PFSK-1 (cell line): Measurements from ENCODE around the gene MXD1.

Source experiments
- TAF1 ChIP-seq: IDR thresholded peaks from 2 replicates; pipeline ENCODE4 v1.6.1; 2012; ENCODE audit warnings: low read length, control low read depth, borderline replicate concordance; ENCODE audit not compliant: insufficient read depth
- TF ChIP-seq, protein P1 (sequence below), 2 experiments: IDR thresholded peaks; 2 replicates each; pipeline versions ENCODE4 v1.6.1 to v1.8.0; 2011 to 2012; ENCODE audit warnings: low read depth in 2 of 2, low read length in 2 of 2, control low read depth in 1 of 2, inconsistent platforms in 1 of 2, mild to moderate bottlenecking in 1 of 2, moderate library complexity in 1 of 2; ENCODE audit not compliant: insufficient read depth in 1 of 2

DNA sequence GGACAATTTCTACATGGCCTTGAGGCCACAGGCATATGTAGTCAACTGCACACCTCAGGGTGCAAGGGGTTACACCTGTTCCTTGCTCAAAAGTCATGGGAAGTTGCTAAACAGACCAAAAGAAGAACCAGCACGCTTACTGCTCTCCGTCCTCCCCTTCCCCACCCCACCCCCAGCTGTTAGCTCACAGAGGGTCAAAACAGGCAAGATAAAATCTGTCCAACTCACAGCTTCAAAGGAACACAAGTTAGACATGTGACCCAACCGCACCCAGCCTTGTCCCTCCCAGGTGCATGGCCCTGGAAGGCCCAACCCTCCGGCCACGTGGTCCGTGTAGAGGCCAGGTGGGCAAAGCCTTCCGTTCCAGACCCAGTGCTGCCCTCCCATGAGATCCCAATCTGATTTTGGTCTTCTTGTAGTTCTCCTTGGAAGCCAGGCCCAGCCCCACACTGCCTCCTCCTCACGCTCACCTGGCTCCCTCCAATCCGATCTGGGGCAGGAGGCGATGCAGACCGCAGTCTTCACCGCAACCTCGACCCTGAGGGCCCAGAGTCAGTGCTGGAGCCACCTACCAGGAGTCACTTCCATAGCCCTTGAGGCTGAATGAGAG lies 61.0 kb downstream of the MXD1 start:
- TF ChIP-seq TAF1, result no peak
- TF ChIP-seq, protein P1, sequence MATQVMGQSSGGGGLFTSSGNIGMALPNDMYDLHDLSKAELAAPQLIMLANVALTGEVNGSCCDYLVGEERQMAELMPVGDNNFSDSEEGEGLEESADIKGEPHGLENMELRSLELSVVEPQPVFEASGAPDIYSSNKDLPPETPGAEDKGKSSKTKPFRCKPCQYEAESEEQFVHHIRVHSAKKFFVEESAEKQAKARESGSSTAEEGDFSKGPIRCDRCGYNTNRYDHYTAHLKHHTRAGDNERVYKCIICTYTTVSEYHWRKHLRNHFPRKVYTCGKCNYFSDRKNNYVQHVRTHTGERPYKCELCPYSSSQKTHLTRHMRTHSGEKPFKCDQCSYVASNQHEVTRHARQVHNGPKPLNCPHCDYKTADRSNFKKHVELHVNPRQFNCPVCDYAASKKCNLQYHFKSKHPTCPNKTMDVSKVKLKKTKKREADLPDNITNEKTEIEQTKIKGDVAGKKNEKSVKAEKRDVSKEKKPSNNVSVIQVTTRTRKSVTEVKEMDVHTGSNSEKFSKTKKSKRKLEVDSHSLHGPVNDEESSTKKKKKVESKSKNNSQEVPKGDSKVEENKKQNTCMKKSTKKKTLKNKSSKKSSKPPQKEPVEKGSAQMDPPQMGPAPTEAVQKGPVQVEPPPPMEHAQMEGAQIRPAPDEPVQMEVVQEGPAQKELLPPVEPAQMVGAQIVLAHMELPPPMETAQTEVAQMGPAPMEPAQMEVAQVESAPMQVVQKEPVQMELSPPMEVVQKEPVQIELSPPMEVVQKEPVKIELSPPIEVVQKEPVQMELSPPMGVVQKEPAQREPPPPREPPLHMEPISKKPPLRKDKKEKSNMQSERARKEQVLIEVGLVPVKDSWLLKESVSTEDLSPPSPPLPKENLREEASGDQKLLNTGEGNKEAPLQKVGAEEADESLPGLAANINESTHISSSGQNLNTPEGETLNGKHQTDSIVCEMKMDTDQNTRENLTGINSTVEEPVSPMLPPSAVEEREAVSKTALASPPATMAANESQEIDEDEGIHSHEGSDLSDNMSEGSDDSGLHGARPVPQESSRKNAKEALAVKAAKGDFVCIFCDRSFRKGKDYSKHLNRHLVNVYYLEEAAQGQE (IDR thresholded peaks at IDR 0.05; ENCODE audit: insufficient read depth in 1 of 2, low read depth in 2 of 2, low read length in 2 of 2), result no peak
